Sigmoid colon (tissue), 4 donors: ENCODE data around the gene ZFP92.

Experiments used
- CTCF ChIP-seq, 4 experiments: fragments of 450-650 bp in 3 of 4; fragments of 200-600 bp in 1 of 4; IDR thresholded peaks; one replicate each; pipeline ENCODE4 v1.5.1; 2016 to 2019; ENCODE audit warnings: antibody characterized with exemption in 4 of 4, mild to moderate bottlenecking in 3 of 4, moderate library complexity in 2 of 4
- EP300 ChIP-seq, 4 donors: sonication (generic); formaldehyde crosslinking; IDR thresholded peaks; one replicate each; pipeline ENCODE4 v1.6.1; 2017; ENCODE audit warnings: antibody characterized with exemption in 4 of 4
- POLR2A ChIP-seq, 2 donors: fragments of 450-650 bp; IDR thresholded peaks; one replicate each; pipeline ENCODE4 v1.6.1; 2016; ENCODE audit warnings: antibody characterized with exemption in 2 of 2, mild to moderate bottlenecking in 2 of 2, moderate library complexity in 2 of 2

- no peak for TF ChIP-seq CTCF (IDR thresholded peaks at IDR 0.05)
- TF ChIP-seq EP300 (IDR thresholded peaks at IDR 0.05): no peak
- no peak for TF ChIP-seq POLR2A (IDR thresholded peaks at IDR 0.05)
Measured at GRCh38 chrX:153365670-153366069, 45.6 kb upstream of the ZFP92 start.
